IPS DF 4.7 (cell line): ENCODE data around the gene PANK3.
"Not testable (repeated sequence)": the region's sequence is repeated elsewhere in the genome, so short reads cannot be mapped to it uniquely, and the experiment has no call there.

ENCODE experiments used
- DNase-seq: peaks from one replicate; pipeline ENCODE4 v3.0.0-alpha.2; 2013; ENCODE audit warnings: low spot score; ENCODE audit errors: extremely low read depth

The PANK3 gene

DNA sequence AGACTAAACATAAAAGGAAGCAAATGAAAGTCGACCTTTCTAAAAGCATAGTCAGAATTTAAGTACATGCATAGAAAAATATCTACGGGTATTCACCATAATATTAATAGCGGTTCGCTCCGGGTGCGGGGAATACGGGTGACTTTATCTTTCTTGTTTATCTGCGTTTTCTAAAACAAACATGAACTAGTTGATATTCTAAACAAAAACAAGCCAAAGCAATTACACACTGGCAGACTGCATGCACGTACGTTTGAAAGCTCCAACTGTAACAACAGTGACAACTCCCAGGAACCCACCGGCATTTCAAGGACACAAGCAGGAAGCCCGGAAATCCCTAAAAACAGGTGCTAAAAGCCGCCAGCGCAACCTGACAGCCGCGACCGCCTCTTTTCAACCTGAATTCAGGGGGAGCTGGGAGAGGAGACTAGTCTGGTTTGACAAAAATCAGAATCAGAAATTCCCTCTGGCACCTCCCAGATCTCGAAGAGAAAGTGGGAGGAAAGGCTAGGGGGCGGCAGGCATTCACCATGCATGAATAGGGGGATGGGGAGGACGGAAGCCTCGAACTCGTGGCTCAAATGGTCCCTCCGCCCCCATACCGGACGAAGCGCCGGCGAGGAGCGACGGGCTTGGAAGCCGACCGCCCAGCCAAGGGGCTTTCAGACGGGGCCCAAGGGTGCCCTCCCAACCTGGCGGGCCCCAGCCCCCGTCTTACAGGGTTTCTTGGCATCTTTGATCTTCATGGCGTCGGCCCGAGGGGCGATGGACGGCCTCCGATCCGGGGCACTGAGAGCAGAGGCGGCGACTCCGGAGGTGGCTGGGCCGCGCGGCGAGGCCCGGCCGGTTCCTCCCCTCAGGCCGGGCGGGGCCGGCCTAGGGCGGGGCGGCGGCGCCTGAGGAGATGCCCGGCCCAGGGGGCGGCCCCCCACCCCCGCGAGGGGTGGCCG is at the start of gene PANK3:
Gene PANK3 (minus strand): TSS at position 831 of the 950 bp plus-strand sequence. CDS start 85 bp downstream, at position 746.
- no peak for DNase-seq

DNA sequence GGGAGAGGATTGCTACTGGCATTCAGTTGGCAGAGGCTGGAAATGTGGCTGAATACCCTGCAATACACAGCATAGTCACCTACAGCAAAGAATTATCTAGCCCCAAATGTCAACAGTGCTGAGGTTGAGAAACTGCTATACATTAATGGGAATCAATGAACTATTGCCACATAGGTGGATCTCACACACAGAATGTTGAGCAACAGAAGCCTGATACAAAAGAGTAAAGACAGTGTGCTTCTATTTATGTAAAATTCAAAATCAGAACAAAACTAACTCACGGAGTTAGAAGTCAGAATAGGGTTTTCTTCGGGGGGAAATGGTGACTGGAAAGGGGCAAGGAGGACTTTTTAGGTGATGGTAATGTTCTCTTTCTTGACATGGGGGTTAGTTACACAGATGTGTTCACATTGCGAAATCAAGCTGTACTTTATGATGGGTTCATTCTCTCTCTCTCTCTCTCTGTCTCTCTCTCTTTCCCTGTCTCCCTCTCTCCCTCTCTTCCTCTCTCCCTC is 45.7 kb upstream of the PANK3 start:
- no peak for DNase-seq

DNA sequence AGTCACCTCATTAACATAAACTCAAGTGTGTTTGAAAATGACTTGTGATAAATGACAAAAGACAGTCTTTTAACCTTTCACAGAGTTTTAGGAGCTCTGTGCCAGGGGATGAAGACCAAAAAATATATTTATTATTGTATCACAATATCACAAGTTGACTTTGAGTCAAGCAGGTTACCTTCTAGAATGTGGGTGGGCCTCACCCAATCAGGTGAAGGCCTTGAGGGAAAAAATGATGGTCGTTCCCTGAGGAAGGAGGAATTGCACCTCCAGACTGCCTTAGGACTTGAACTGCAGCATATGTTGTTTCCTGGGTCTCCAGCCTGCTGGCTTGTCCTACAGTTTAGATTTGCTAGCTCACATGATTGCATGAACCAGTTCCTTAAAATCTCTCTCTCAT is 41.6 kb upstream of the PANK3 start:
- no peak for DNase-seq

DNA sequence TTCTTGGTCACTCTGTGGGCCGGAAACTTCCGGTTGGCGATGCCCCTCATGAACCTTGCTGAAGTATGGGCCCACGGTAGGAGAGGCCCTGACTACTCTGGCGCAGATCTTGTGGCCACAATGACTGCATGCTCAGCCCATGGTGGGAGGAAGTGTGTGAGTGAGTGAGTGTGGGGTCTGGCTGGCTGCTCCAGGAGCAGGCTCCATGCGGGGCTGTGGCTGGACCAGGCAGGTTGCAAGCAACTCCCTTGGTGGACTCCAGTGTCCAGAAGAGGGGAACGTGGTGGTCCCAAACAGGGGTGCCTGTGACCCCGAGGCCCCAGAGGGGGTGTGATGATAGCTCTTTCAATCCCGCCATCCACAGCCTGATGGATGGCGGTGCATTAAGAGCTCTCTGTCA is 35.5 kb upstream of the PANK3 start:
- DNase-seq: no peak

DNA sequence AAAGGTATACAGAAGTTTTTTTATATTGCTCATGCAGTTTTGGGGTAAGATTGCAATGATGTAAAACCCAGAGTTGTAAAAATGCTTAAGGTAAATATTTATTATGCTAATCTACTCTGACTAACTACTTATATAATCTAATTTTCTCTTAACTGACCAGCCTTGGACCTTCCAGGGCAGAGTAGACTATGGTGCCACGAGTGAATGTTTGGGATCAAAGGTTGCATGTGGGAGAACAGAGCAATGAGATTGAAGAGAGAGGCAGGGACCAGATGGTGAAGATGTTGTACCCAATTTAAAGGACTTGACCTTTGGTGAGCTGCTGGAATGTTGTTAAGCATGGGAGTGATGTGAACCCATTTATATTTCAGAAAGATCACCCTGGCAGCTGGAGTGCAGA is 34.8 kb upstream of the PANK3 start:
- no peak for DNase-seq

DNA sequence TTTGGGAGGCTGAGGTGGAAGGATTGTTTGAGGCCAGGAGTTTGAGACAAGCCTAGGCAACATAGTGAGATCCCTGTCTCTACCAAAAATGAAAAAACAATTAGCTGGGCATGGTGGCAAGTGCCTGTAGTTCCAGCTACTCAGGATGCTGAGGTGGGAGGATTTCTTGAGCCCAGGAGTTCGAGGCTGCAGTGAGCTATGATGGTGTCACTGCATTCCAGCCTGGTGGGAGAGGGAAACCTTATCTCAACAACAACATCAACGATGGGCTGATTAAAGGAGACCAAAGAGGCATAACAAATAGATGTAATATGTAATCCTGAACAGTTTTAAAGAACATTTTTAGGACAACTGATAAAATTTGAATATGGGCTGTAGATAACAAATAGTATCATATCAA is 34.2 kb upstream of the PANK3 start:
- no peak for DNase-seq

DNA sequence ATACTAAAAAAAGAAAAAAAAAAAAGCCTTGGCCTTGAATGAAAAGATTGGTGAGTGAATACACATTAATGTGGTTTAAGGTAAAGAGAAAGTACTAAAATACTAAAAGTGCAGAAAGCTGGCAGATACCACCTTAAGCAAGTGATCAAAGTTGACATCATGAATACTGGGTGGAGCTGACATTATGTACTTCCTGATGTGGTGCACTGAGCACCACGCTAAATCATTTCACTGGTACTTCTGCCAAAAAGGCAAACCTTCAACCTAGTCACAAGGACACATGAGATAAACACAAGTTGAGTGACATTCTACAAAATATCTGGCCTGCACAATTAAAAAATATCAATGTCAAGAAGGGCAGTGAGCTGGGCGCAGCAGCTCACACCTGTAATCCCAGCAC is 33.8 kb upstream of the PANK3 start:
- DNase-seq: no peak

DNA sequence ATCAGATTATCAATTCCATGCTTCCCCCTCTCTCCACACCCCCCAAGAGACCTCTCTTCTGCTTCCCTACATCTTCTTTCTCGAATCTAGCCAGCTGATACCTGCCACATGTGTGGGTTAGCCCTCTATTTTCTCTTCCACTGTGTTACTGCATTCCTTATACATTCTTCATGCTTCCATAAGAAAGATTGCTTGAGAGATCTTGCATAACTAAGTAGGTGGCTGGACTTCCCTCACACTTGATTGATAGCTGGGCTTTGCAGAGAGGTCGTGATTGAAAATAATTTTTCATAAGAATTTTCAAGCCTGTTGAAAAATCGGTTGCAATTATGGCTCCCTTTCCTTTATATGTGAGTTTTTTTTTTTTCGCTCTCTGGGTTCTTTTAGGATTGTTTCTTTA is 33.0 kb upstream of the PANK3 start:
- no peak for DNase-seq

DNA sequence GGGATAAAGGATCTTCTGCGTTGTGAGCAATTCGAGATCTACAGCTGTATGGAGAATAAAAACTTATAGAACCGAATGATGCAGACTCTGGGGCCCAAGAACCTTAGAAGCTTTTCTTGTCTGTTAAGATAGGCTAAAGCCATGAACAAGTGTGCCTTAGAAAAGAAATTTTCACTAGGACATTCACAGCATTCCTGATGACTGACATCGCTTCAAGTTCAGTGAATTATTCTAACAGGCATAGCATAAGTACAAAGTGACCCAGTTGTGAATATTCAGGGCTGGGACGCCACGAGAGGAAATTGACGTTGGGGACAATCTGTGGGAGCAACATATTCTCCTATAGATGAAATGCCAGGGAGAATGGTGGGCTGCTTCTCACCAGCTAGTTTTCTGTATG is 32.0 kb upstream of the PANK3 start:
- no peak for DNase-seq

DNA sequence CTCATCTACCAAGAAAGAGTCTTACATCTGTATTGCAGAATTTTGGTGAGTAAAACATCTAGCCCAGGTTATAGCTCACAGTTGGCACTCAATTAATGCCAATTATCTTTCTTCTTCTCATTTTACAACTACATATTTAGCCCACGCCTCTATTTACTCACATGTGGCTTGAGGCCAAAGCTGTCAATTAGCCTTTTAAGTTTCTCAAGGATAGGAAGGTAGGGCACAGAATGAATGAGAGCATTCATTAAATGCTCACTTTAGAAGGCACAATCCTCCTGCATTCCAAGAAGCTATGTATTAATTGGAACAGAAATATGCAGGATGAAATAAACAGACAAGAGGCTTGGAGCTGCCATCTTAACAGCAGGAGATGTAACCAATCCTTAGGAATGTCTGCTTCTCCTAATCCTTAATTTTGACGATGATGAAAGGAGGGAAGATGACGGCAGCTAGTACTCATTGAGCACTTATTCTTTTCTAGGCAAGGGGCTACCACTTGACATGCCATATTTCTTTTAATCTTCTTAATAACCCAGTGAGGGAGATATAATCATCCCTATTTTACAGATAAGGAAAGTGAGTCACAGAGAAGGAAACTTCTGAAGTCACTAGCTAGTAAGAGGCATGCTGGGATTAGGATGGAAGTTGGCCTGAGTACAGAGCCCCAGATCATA is 30.8 kb upstream of the PANK3 start:
- DNase-seq: no peak

DNA sequence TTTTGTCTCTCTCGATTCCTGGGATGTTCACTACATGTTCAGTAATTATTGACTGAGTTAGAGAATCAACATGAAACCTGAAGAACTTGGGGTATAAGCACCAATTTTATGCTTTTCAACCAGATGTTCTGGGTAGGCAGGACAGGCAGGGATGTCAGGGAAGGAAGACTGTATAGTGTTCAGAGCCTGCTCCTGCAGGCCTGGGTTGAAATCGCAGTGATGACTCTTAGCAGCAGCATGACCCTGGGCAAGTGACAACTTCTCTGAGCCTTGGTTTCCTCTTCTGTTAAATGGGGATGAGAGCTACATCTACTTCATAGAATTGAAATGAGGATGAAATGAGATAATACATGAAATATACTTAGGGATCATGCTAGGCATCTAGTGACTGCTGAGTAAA is 29.7 kb upstream of the PANK3 start:
- DNase-seq: no peak

DNA sequence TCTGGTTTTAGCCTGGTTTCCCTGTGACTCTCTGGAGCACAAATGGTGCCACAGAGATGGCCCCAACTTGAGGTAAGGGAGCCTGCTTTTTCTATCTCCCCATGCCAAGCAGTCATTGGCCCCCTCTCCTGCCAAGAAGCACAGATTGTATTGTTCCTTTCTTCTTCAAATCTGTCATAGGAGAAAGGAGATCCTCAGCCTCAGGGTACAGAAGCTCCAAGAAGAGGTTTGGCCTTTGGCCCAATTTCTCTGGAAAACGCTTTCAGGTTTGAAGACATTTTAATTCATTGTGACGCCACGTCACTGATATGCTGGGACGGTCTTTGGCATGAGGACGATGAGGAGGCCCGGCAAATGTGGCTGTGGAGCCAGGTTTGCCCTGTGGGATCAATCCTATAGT is 29.2 kb upstream of the PANK3 start:
- DNase-seq: no peak

DNA sequence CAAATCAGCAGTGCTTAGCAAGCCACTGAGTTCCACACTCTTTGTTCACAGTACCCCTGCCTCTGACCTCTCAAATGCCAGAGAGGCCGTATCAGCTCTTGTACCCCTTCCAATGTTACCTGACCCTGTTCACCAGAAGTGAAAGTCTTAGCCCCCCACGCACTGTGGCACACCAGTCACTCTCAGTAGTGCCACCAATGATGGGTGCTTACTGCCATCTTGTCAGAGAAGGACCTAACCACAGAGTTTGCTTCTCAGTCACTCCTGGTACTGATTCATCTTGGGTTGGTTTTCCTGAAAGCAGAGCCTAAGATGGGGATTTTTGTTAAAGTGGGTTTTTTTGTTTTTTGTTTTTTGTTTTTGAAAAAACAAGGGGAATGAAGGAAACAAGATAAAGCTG is 28.8 kb upstream of the PANK3 start:
- DNase-seq: no peak

DNA sequence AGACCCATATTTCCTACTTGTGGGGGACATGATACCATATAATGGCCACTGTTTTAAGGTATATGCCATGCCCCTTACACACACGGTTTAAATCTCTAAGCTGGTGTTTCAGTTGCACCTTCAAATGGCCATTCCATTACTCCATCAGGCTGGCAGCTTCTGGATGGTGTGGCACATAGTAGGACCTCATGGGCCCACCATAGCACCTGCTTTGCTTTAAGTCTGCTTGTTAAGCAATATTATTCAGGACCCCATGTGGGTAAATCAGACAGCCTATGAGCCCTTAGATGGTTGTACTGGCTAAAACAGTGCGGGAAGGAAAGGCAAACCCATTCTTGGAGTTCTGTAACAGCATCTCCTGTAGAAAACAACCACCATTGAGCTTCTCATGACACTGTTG is 27.4 kb upstream of the PANK3 start:
- DNase-seq: no peak

DNA sequence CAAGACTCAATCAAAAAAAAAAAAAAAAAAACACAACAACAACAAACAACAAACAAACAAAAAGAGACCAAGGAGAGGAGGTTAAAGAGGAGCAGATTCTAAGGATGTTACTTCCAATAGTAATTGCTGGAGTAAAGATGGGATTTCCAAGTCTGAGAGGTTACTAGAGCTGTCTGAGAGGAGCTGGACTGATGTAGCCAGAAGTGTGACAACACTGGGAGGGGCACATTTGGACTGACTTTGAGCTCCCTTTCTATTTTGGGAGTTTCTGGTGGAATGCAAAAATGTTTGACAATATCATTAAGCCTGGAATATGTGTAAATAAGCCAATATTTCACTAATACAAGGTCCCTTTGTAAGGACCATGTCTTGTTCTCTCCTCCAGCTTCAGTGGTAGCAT is 25.3 kb upstream of the PANK3 start:
- no peak for DNase-seq

DNA sequence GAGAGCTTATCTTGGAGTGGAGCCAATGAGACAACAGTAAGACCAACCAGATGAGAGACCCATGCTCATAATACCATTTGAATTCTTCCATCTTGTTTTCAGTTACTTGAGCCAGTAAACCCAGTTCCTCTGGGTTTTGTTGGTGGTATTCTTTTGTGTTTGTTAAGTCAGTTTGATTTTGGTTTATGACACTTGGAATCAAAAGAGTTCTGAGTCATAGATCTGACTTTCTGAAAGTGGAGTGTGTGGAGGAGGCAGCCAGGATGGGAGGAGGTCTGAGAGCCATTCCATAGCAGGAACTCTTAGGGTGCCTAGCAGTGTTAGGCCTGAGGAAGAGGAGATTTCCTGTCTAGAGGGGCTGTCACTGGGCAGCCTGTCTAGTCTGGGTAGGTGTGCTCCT is 24.6 kb upstream of the PANK3 start:
- no peak for DNase-seq

DNA sequence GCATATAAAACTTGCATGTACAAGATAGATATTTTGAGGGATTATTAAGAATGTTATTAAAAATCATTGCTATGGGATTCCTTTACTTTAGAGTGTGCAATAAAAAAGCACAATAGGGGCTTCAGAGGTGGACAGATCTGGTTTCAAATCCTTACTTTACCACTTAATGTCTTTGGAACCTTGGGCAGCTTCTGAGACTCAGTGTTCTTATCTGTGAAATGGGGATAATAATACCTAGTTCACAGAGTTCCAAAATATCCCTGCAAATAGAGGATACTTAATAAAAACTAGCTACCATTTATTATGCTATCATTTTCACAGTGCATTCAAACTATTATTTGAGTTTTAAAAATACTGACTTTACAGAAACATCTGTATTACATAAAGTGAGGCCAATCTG is 23.3 kb upstream of the PANK3 start:
- no peak for DNase-seq

DNA sequence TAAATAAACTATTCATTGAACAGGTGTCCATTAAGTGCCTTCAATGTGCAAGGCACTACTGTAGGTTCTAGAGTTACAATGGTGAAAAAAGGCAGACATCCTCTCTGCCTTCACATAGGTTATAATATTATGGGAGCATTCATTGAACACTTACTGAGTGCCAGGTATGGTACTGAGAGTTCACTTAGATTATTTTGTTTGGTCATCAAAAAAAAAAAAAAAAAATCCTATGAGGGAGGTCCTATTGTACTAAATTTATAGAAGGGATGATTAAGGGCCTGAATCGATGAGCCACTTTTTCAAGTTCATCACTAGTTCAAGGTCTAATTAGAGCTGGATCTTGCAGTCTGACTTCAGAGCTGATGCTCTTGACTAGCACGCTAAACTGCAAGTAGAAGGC is 22.8 kb upstream of the PANK3 start:
- DNase-seq: no peak

DNA sequence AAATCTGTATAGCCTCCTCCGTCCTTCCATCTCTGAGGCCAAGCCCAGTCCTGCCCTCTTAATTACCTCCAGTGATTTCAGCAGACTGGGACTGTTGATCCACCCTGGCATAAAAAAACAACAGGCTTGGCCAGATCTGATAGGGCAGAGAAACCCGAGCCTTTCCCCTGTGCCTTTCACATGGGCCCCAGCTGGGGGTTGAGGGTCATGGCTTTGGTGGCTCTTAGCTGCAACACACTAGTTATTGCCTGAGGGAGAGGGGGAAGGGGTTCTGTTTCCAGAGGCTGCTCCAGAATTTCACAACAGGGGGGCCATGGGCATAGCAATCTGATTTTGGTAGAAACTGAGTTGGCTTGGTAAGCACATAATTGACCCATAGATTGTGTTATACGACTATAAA is 21.2 kb upstream of the PANK3 start:
- no peak for DNase-seq

DNA sequence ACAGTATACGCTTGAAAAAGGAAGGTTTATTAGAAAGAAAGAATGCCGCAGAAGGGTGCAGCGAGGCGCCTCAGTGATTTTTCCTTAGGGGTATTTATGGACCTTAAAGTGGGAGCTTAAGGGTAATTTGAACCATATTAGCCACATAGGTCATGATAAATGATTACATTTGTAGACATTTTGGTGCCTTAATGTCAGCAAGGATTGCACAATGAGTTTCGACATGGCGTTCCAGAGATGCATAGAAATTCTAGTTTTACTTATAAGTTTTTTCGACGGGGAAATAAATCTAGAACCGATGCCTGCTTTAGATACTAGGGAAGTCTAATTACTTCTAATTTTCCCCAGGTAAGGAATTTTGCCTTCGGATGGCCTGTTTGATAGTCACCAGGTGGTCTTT is 20.7 kb upstream of the PANK3 start:
- no peak for DNase-seq

DNA sequence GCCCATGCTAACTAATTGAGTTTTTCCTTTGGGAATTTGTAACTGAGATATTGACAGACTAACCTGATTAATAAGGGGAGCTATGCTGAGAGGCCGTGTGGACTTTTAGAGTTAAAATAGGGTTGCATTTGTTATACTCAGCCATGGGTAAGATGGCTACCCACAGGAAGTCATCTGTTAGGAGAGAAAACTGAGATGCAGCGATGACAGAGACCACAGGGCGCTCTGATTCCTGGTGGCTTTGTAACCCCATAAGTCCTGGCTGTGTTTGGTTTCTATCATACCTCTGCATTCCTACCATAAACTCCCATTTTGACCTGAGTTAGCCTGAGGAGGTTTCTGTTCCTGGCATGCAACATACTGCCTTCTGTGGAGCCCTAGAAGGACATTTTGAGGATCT is 19.5 kb upstream of the PANK3 start:
- no peak for DNase-seq

DNA sequence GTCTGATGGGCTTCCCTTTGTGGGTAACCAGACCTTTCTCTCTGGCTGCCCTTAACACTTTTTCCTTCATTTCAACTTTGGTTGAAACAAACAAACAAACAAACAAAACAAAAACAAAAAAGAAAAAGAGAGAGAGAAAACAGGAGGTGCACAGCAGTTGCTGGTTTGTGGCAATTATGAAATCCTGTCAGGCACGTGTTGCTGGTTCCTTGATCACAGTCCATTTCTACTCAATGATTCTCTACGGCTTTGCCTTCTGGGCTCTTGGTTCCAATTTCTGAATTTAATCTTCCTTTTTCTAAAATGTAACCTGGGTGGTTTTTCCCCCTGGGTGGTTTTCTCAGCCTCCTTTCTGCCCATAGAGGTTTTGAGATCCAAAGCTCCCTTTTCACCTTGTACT is 17.8 kb upstream of the PANK3 start:
- DNase-seq: no peak

DNA sequence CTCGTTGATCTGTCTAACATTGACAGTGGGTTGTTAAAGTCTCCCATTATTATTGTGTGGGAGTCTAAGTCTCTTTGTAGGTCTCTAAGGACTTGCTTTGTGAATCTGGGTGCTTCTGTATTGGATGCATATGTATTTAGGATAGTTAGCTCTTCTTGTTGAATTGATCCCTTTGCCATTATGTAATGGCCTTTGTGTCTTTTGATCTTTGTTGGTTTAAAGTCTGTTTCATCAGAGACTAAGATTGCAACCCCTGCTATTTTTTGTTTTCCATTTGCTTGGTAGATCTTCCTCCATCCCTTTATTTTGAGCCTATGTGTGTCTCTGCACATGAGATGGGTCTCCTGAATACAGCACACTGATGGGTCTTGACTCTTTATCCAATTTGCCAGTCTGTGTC is 17.0 kb upstream of the PANK3 start:
- not testable (repeated sequence) for DNase-seq
